HL-60 (cell line): ENCODE measurements around the gene SRSF3.

Source experiments
- DNase-seq, 2 experiments: peaks; one replicate each; pipeline ENCODE4 v3.0.0-alpha.2; 2010 to 2020; ENCODE audit warnings: low read depth in 1 of 2, low spot score in 1 of 2
- H3K27ac ChIP-seq: fragments of 250-450 bp; sonication (Bioruptor Pico); replicated peaks from 2 replicates; pipeline ENCODE4 v1.5.1; 2020; ENCODE audit warnings: mild to moderate bottlenecking, moderate library complexity
- H3K27me3 ChIP-seq: fragments of 250-450 bp; sonication (Bioruptor Pico); 2 replicates; pipeline ENCODE4 v1.5.1; 2021; ENCODE audit warnings: mild to moderate bottlenecking, moderate library complexity; ENCODE audit not compliant: insufficient read depth, poor library complexity, severe bottlenecking
- H3K4me3 ChIP-seq: replicated peaks from 2 replicates; pipeline ENCODE4 v1.5.1; 2011; ENCODE audit warnings: mild to moderate bottlenecking, control low read depth, low read length; ENCODE audit not compliant: insufficient read depth
- GABPA ChIP-seq: IDR thresholded peaks from 2 replicates; pipeline ENCODE4 v1.6.1; 2012; ENCODE audit warnings: low read depth
- POLR2AphosphoS5 ChIP-seq: IDR thresholded peaks from 2 replicates; pipeline ENCODE4 v1.6.1; 2012; ENCODE audit warnings: low read depth
- SPI1 ChIP-seq: IDR thresholded peaks from 2 replicates; pipeline ENCODE4 v1.6.1; 2012; ENCODE audit warnings: low read depth, mild to moderate bottlenecking, borderline replicate concordance
- TF ChIP-seq, protein P1 (sequence below): IDR thresholded peaks from 2 replicates; pipeline ENCODE4 v1.6.1; 2012; ENCODE audit warnings: low read depth; ENCODE audit not compliant: insufficient replicate concordance
- TF ChIP-seq, protein P2 (sequence below): IDR thresholded peaks from one replicate; pipeline ENCODE4 v1.5.1; 2011; ENCODE audit warnings: low read length, control low read depth, inconsistent platforms; ENCODE audit not compliant: insufficient read depth

SRSF3 gene

DNA sequence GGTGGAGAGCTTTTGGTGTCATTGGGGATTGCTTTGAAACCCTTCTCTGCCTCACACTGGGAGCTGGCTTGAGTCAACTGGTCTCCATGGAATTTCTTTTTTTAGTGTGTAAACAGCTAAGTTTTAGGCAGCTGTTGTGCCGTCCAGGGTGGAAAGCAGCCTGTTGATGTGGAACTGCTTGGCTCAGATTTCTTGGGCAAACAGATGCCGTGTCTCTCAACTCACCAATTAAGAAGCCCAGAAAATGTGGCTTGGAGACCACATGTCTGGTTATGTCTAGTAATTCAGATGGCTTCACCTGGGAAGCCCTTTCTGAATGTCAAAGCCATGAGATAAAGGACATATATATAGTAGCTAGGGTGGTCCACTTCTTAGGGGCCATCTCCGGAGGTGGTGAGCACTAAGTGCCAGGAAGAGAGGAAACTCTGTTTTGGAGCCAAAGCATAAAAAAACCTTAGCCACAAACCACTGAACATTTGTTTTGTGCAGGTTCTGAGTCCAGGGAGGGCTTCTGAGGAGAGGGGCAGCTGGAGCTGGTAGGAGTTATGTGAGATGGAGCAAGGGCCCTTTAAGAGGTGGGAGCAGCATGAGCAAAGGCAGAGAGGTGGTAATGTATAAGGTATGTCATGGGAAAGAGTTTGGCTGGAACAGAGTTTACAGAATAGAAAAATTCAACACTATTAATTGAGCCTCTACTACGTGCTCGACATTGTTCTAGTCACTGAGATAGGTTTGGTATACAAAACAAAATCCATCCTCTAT lies 31.2 kb downstream of the SRSF3 start:
- no peak for DNase-seq
- TF ChIP-seq, protein P1, sequence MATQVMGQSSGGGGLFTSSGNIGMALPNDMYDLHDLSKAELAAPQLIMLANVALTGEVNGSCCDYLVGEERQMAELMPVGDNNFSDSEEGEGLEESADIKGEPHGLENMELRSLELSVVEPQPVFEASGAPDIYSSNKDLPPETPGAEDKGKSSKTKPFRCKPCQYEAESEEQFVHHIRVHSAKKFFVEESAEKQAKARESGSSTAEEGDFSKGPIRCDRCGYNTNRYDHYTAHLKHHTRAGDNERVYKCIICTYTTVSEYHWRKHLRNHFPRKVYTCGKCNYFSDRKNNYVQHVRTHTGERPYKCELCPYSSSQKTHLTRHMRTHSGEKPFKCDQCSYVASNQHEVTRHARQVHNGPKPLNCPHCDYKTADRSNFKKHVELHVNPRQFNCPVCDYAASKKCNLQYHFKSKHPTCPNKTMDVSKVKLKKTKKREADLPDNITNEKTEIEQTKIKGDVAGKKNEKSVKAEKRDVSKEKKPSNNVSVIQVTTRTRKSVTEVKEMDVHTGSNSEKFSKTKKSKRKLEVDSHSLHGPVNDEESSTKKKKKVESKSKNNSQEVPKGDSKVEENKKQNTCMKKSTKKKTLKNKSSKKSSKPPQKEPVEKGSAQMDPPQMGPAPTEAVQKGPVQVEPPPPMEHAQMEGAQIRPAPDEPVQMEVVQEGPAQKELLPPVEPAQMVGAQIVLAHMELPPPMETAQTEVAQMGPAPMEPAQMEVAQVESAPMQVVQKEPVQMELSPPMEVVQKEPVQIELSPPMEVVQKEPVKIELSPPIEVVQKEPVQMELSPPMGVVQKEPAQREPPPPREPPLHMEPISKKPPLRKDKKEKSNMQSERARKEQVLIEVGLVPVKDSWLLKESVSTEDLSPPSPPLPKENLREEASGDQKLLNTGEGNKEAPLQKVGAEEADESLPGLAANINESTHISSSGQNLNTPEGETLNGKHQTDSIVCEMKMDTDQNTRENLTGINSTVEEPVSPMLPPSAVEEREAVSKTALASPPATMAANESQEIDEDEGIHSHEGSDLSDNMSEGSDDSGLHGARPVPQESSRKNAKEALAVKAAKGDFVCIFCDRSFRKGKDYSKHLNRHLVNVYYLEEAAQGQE = no peak
- TF ChIP-seq, protein P2, sequence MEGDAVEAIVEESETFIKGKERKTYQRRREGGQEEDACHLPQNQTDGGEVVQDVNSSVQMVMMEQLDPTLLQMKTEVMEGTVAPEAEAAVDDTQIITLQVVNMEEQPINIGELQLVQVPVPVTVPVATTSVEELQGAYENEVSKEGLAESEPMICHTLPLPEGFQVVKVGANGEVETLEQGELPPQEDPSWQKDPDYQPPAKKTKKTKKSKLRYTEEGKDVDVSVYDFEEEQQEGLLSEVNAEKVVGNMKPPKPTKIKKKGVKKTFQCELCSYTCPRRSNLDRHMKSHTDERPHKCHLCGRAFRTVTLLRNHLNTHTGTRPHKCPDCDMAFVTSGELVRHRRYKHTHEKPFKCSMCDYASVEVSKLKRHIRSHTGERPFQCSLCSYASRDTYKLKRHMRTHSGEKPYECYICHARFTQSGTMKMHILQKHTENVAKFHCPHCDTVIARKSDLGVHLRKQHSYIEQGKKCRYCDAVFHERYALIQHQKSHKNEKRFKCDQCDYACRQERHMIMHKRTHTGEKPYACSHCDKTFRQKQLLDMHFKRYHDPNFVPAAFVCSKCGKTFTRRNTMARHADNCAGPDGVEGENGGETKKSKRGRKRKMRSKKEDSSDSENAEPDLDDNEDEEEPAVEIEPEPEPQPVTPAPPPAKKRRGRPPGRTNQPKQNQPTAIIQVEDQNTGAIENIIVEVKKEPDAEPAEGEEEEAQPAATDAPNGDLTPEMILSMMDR = no peak
- TF ChIP-seq SPI1 (no peak), POLR2AphosphoS5 (no peak), GABPA (no peak)

DNA sequence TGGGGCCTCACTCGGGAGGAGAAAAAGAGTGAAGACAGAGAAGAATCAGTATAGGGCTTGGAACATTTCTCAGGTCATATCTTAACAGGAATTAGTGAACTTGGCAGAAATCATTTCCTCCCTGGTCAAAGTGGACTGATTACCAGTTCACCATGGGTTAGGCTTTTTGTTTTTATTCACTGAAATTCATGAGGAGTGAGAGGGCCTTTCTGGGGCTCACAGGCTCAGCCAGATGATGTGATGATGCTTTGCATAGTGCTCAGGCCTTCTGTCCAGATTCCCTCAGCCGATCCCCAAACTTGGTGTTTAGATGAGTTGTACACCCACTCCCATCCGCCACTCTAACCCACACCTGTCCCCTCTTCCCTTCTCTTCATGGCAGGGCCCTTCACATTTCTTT lies 32.5 kb downstream of the SRSF3 start:
- Histone ChIP-seq H3K27ac (no peak overlapping the region), H3K27me3 (no peaks in the 10 kb centered on the region), H3K4me3 (no peak overlapping the region)
- no peak for TF ChIP-seq SPI1
- TF ChIP-seq, protein P2 = no peak
- TF ChIP-seq, protein P1 = no peak
- TF ChIP-seq GABPA = no peak
- no peak for TF ChIP-seq POLR2AphosphoS5
- no peak for DNase-seq

More for the DNA sequence above, 31.2 kb downstream of the SRSF3 start:
- Histone ChIP-seq H3K27ac (no peak overlapping the region), H3K27me3 (no peaks in the 10 kb centered on the region), H3K4me3 (no peak overlapping the region)

DNA sequence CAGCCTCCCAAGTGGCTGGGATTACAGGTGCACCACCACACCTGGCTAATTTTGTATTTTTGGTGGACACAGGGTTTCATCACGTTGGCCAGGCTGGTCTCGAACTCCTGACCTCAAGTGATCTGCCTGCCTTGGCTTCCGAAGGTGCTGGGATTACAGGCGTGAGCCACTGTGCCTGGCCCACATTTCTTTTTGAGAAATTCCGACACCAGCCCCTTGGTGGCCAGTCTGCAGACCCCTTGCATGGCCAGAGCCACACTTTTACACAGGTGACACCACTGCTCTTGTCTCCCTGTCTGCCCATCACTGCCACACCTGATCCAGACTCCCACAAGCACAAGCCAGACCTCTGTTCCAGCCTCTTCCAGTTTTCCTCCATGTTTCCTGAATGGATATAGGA lies 33.0 kb downstream of the SRSF3 start:
- TF ChIP-seq SPI1 = no peak
- TF ChIP-seq GABPA = no peak
- TF ChIP-seq, protein P2 = no peak
- TF ChIP-seq POLR2AphosphoS5 = no peak
- TF ChIP-seq, protein P1 = no peak
- no peak overlapping the region for H3K27ac ChIP-seq

More for the DNA sequence above, 33.0 kb downstream of the SRSF3 start:
- Histone ChIP-seq H3K27me3 (no peaks in the 10 kb centered on the region), H3K4me3 (no peak overlapping the region)
- DNase-seq = no peak
